Cardiac fibroblast (primary cell): ENCODE data around the gene OSGEP.
A peak's percentile ranks its signal among the peaks of the same experiment; 100 is the strongest.

ENCODE experiments used
- DNase-seq, 2 donors: peaks; one replicate each; pipeline versions ENCODE4 v3.0.0 to v3.0.0-alpha.2; 2010; ENCODE audit warnings: low read depth in 2 of 2
- H3K4me3 ChIP-seq, 2 donors: replicated peaks in 1 of 2; 1 replicate in 1 of 2; 2 replicates in 1 of 2; pipeline ENCODE4 v1.5.1; 2011; ENCODE audit warnings: low read depth in 2 of 2, low read length in 2 of 2, mild to moderate bottlenecking in 2 of 2, moderate library complexity in 1 of 2
- TF ChIP-seq, protein P1 (sequence below): IDR thresholded peaks from one replicate; pipeline ENCODE4 v1.5.1; 2011; ENCODE audit warnings: low read depth, mild to moderate bottlenecking, low read length, inconsistent platforms

OSGEP gene

GRCh38 chr14:20486684-20487395 lies 32.2 kb upstream of the OSGEP start:
- TF ChIP-seq, protein P1, sequence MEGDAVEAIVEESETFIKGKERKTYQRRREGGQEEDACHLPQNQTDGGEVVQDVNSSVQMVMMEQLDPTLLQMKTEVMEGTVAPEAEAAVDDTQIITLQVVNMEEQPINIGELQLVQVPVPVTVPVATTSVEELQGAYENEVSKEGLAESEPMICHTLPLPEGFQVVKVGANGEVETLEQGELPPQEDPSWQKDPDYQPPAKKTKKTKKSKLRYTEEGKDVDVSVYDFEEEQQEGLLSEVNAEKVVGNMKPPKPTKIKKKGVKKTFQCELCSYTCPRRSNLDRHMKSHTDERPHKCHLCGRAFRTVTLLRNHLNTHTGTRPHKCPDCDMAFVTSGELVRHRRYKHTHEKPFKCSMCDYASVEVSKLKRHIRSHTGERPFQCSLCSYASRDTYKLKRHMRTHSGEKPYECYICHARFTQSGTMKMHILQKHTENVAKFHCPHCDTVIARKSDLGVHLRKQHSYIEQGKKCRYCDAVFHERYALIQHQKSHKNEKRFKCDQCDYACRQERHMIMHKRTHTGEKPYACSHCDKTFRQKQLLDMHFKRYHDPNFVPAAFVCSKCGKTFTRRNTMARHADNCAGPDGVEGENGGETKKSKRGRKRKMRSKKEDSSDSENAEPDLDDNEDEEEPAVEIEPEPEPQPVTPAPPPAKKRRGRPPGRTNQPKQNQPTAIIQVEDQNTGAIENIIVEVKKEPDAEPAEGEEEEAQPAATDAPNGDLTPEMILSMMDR = no peak
- no peak overlapping the region for H3K4me3 ChIP-seq
- DNase-seq = no peak

GRCh38 chr14:20485900-20486299 lies 31.3 kb upstream of the OSGEP start:
- no peak overlapping the region for H3K4me3 ChIP-seq
- TF ChIP-seq, protein P1 = no peak
- no peak for DNase-seq

GRCh38 chr14:20482382-20482781 lies 27.8 kb upstream of the OSGEP start:
- no peak overlapping the region for H3K4me3 ChIP-seq
- TF ChIP-seq, protein P1 = no peak
- DNase-seq = no peak

- TF ChIP-seq, protein P1 = no peak
- no peak for DNase-seq
Measured at GRCh38 chr14:20478894-20479293, 24.3 kb upstream of the OSGEP start.

GRCh38 chr14:20477211-20477876 lies 22.7 kb upstream of the OSGEP start:
- TF ChIP-seq, protein P1 = no peak
- no peak overlapping the region for H3K4me3 ChIP-seq
- DNase-seq = peak; percentile 51 to 89

More at GRCh38 chr14:20478894-20479293, 24.3 kb upstream of the OSGEP start:
- H3K4me3 ChIP-seq = no peak overlapping the region

DNA sequence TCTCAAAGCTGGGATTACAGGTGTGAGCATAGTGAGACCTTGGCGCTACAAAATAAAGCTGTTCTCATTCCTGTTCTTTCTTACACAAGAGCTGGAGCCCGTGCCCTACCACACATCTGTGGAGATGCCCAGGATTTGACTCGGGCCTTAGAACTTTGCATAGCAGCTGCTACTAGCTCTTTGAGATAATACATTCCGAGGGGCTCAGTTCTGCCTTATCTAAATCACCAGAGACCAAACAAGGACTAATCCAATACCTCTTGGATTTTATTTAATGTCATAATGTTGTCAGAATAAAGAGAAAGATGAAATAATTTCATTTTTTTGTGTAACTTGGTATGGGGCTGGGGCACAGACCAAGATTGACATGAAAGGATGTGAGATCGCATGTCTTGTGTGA lies 22.2 kb upstream of the OSGEP start:
- TF ChIP-seq, protein P1 = no peak
- H3K4me3 ChIP-seq = no peak overlapping the region
- DNase-seq = no peak
